A673 (cell line): ENCODE measurements around the gene AVP. TPM values are rescaled to one million over a fixed set of nuclear protein-coding genes. Genes with fewer than 3 reads are reported as not detected.

Experiments used
- BruUV-seq: library from RNA; stranded (reverse); fragments of 400-500 nt; replicated peaks from 2 replicates; lab custom pipeline; 2021; lab: Mats Ljungman, UMichigan
- CTCF ChIA-PET: fragments of 300-600 bp; sonication (Branson Sonifier 250); formaldehyde crosslinking; loops from one replicate; lab custom pipeline; 2022; ENCODE audit warnings: antibody characterized with exemption; lab: Charles Lee
- POLR2A ChIA-PET: fragments of 300-600 bp; sonication (Branson Sonifier 250); formaldehyde crosslinking; loops from one replicate; lab custom pipeline; 2022; ENCODE audit warnings: antibody characterized with exemption; ENCODE audit not compliant: low non-redundant PET; lab: Charles Lee
- DNase-seq: peaks from one replicate; pipeline ENCODE4 v3.0.0-alpha.2; 2015; ENCODE audit warnings: low spot score
- H3K27ac ChIP-seq: fragments of 200-600 bp; sonication (generic); 2 replicates; pipeline ENCODE4 v1.5.1; 2016; ENCODE audit warnings: mixed run types, low read depth, mild to moderate bottlenecking, mixed read lengths, antibody characterized with exemption, low read length; ENCODE audit not compliant: poor library complexity, severe bottlenecking
- H3K27me3 ChIP-seq: fragments of 200-600 bp; sonication (generic); replicated peaks from 2 replicates; pipeline ENCODE4 v1.6.1; 2017; ENCODE audit warnings: mixed run types, low read depth, mild to moderate bottlenecking, mixed read lengths, antibody characterized with exemption, low read length; ENCODE audit not compliant: insufficient read depth, poor library complexity
- H3K36me3 ChIP-seq: fragments of 200-600 bp; sonication (generic); 2 replicates; pipeline ENCODE4 v1.6.1; 2016; ENCODE audit warnings: mixed run types, mild to moderate bottlenecking, mixed read lengths, antibody characterized with exemption, low read length; ENCODE audit not compliant: insufficient read depth, poor library complexity, severe bottlenecking
- H3K4me1 ChIP-seq: fragments of 200-600 bp; sonication (generic); 2 replicates; pipeline ENCODE4 v1.6.1; 2017; ENCODE audit warnings: mixed run types, mild to moderate bottlenecking, mixed read lengths, antibody characterized with exemption, low read length; ENCODE audit not compliant: insufficient read depth, poor library complexity, severe bottlenecking
- H3K4me3 ChIP-seq: fragments of 200-600 bp; sonication (generic); 2 replicates; pipeline ENCODE4 v1.5.1; 2016; ENCODE audit warnings: low read depth, mixed run types, mild to moderate bottlenecking, mixed read lengths, low read length; ENCODE audit not compliant: poor library complexity, severe bottlenecking
- H3K9me3 ChIP-seq: fragments of 200-600 bp; sonication (generic); 2 replicates; pipeline ENCODE4 v1.6.1; 2016; ENCODE audit warnings: mixed run types, low read depth, mild to moderate bottlenecking, mixed read lengths, antibody characterized with exemption, low read length; ENCODE audit not compliant: poor library complexity, severe bottlenecking
- EZH2 ChIP-seq: fragments of 200-600 bp; sonication (generic); IDR thresholded peaks from 2 replicates; pipeline ENCODE4 v1.6.1; 2017; ENCODE audit warnings: borderline replicate concordance, low read depth, mild to moderate bottlenecking, mixed read lengths, antibody characterized with exemption, low read length; ENCODE audit not compliant: poor library complexity, severe bottlenecking
- intact Hi-C: fragments of 100-400 bp; cut with micrococcal nuclease; formaldehyde crosslinking; loops from one replicate; pipeline ENCODE4 v1.10.0; 2022; ENCODE audit not compliant: unreplicated experiment
- total RNA-seq: library from RNA; stranded (reverse); gene quantifications from 2 replicates; pipeline ENCODE4 v1.2.3, GENCODE V29; 2021
- TF ChIP-seq, protein P1 (sequence below): fragments of 300-800, 200-600 bp; sonication (generic); conservative IDR thresholded peaks from 2 replicates; pipeline ENCODE4 v1.5.1; 2017; ENCODE audit warnings: low read depth, mild to moderate bottlenecking, antibody characterized with exemption, low read length, moderate library complexity, mixed read lengths

AVP gene
- total RNA-seq, 1 experiment from 2014 or later, result not detected

DNA sequence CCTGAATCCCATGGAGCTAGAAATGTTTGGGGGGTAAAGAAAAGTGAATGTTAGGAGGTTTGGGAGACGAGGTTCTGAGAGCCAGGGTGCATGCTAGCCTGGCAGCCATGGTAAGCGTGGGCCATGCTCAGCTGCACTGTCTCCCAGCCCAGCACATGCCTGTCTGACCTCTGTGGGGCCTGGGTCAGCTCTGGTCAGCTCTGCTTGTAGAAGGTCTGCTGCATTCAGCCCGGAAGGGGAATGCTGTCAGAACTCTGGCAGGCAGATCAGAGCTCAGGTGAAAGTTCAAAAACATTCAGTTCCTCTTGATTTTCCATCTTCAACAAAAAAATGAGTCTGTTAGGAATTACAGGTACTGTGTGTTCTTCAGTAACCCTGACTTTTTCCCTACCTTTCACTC lies 46.9 kb downstream of the AVP start:
- no peaks in the 10 kb centered on the region for H3K27me3 ChIP-seq
- H3K4me1 ChIP-seq, result no peaks in the 10 kb centered on the region
- no peak overlapping the region for H3K4me3 ChIP-seq
- H3K27ac ChIP-seq, result no peak overlapping the region
- peaks cover 31% of the 10 kb centered on the region for H3K36me3 ChIP-seq
- POLR2A ChIA-PET, result no interaction called here
- no peak for DNase-seq
- CTCF ChIA-PET, result interaction anchor here (0.5 kb wide), 1 partner anchor 345 kb away, joined by 5 read pairs; the partner anchor contains the start of gene EBF4
- no peaks in the 10 kb centered on the region for H3K9me3 ChIP-seq
- TF ChIP-seq EZH2, result no peak
- TF ChIP-seq, protein P1, sequence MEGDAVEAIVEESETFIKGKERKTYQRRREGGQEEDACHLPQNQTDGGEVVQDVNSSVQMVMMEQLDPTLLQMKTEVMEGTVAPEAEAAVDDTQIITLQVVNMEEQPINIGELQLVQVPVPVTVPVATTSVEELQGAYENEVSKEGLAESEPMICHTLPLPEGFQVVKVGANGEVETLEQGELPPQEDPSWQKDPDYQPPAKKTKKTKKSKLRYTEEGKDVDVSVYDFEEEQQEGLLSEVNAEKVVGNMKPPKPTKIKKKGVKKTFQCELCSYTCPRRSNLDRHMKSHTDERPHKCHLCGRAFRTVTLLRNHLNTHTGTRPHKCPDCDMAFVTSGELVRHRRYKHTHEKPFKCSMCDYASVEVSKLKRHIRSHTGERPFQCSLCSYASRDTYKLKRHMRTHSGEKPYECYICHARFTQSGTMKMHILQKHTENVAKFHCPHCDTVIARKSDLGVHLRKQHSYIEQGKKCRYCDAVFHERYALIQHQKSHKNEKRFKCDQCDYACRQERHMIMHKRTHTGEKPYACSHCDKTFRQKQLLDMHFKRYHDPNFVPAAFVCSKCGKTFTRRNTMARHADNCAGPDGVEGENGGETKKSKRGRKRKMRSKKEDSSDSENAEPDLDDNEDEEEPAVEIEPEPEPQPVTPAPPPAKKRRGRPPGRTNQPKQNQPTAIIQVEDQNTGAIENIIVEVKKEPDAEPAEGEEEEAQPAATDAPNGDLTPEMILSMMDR, result no peak
- BruUV-seq, result no TSS peak
- intact Hi-C loops, result no loop called here

DNA sequence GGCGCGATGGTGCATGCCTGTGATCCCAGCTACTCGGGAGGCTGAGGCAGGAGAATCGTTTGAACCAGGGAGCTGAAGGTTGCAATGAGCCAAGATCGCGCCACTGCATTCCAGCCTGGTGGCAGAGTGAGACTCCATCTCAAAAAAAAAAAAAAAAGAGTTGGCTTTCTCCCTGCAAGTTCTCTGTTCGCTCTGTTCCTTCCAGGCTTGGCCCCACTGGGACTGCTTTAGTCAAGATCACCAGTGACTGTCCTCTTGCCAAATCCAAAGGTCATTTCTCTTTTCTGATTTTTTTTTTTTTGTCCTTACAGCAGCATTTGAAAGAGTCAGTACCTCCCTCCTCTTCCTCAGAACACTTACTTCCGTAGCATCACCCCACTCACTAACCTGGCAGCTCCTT lies 51.9 kb downstream of the AVP start:
- no TSS peak for BruUV-seq
- CTCF ChIA-PET, result no interaction called here
- Histone ChIP-seq H3K4me1 (no peaks in the 10 kb centered on the region), H3K27ac (no peak overlapping the region), H3K27me3 (no peaks in the 10 kb centered on the region), H3K4me3 (no peak overlapping the region), H3K9me3 (no peaks in the 10 kb centered on the region), H3K36me3 (peaks cover 44% of the 10 kb centered on the region)
- TF ChIP-seq EZH2, result no peak
- TF ChIP-seq, protein P1, result no peak
- POLR2A ChIA-PET, result no interaction called here
- no peak for DNase-seq
- intact Hi-C loops, result no loop called here

Other genes starting within 250 kb of the AVP start
- gene PCED1A, start 244.1 kb downstream of the AVP start, total RNA-seq, result 32.8 and 42.0 TPM in 2 replicates
- gene VPS16, start 244.0 kb downstream of the AVP start, total RNA-seq, result 37.8 and 39.1 TPM in 2 replicates
- gene PTPRA, start 211.2 kb downstream of the AVP start, total RNA-seq, result 56.9 and 65.6 TPM in 2 replicates
- gene GNRH2, start 41.1 kb downstream of the AVP start, total RNA-seq, result 0.85 and 1.5 TPM in 2 replicates
- 73.4 and 77.7 TPM in 2 replicates for gene MRPS26, start 38.7 kb downstream of the AVP start, total RNA-seq
- gene OXT, start 13.1 kb downstream of the AVP start, total RNA-seq, result not detected in 2 replicates
- gene FASTKD5, start 75.1 kb upstream of the AVP start, total RNA-seq, result 17.6 and 20.4 TPM in 2 replicates
- 6.1 and 7.9 TPM in 2 replicates for gene UBOX5, start 75.1 kb upstream of the AVP start, total RNA-seq
- gene LZTS3, start 88.8 kb upstream of the AVP start, total RNA-seq, result 6.1 and 7.5 TPM in 2 replicates
- gene DDRGK1, start 120.0 kb upstream of the AVP start, total RNA-seq, result 60.2 and 72.0 TPM in 2 replicates
- gene ITPA, start 124.8 kb upstream of the AVP start, total RNA-seq, result 79.9 and 81.3 TPM in 2 replicates
- gene SLC4A11, start 154.5 kb upstream of the AVP start, total RNA-seq, result 1.1 and 1.5 TPM in 2 replicates